Esophagus squamous epithelium (tissue), 4 donors: ENCODE results near the gene MTMR3.

Experiments
- POLR2A ChIP-seq, 4 donors: fragments of 450-650 bp; IDR thresholded peaks; one replicate each; pipeline ENCODE4 v1.6.1; 2017; ENCODE audit warnings: antibody characterized with exemption in 4 of 4, mild to moderate bottlenecking in 4 of 4, moderate library complexity in 3 of 4
- TF ChIP-seq, protein P1 (sequence below), 6 experiments: fragments of 450-650 bp in 4 of 6; fragments of 200-600 bp in 2 of 6; sonication (generic) in 2 of 6; IDR thresholded peaks; one replicate each; pipeline ENCODE4 v1.5.1; 2016 to 2019; ENCODE audit warnings: antibody characterized with exemption in 6 of 6, mild to moderate bottlenecking in 4 of 6, moderate library complexity in 4 of 6

DNA sequence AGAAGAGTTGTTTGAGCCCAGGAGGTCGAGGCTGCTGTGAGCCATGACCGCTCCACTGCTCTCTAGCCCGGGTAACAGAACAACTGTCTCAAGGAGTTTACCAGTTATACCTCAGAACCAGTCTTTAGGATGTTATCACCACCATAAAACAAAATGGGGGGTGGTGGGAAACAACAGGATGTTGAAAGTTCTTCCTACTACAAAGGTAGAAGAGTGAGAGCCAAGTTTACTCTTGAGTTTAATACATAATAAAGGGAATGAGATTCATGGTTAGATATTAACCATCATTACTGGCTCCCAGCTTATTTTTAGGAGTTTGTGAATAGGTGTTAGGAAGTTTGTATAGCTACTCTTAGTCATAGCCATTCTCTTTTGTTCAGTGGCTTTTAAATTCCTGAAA, 118.5 kb downstream of the MTMR3 start:
- no peak for TF ChIP-seq POLR2A (IDR thresholded peaks at IDR 0.05)
- TF ChIP-seq, protein P1, sequence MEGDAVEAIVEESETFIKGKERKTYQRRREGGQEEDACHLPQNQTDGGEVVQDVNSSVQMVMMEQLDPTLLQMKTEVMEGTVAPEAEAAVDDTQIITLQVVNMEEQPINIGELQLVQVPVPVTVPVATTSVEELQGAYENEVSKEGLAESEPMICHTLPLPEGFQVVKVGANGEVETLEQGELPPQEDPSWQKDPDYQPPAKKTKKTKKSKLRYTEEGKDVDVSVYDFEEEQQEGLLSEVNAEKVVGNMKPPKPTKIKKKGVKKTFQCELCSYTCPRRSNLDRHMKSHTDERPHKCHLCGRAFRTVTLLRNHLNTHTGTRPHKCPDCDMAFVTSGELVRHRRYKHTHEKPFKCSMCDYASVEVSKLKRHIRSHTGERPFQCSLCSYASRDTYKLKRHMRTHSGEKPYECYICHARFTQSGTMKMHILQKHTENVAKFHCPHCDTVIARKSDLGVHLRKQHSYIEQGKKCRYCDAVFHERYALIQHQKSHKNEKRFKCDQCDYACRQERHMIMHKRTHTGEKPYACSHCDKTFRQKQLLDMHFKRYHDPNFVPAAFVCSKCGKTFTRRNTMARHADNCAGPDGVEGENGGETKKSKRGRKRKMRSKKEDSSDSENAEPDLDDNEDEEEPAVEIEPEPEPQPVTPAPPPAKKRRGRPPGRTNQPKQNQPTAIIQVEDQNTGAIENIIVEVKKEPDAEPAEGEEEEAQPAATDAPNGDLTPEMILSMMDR (IDR thresholded peaks at IDR 0.05) = no peak
